ENCODE measurements around the gene SCGB1D4. TPM values are rescaled to one million over a fixed set of nuclear protein-coding genes. Genes with fewer than 3 reads are reported as not detected.

Gene SCGB1D4
- polyA plus RNA-seq, 1 experiment: not detected

DNA sequence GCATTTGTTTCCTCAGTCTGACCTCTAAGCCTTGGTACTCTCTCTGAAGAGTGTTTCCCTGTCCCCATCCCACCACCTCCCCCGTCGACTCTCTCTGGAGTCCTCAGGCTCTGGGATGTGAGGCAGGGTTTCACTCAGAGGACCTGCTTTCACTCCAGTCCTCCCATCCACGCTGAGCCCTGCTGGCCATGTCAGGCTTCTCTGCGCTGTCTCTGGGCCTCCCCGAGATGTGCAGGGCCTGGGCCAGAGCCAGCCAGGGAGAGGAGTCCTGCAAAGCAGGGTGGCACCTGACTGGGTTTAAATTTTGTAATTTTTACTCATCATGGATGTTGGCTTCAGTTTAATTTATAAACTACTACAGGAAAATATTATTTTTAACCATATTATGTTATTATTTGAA lies 25.6 kb downstream of the SCGB1D4 start:
- Histone ChIP-seq H3K4me3 (ENCODE audit: low read depth, low read length) (no peak overlapping the region), H3K27me3 (ENCODE audit: control insufficient read depth, insufficient read depth, low read length) (peaks cover 3% of the 10 kb centered on the region), H3K36me3 (ENCODE audit: control insufficient read depth, insufficient read depth, low read length) (no peaks in the 10 kb centered on the region)
- DNase-seq (ENCODE audit: low read depth): no peak
- POLR2A ChIA-PET: no interaction called here
- TF ChIP-seq, protein P1, sequence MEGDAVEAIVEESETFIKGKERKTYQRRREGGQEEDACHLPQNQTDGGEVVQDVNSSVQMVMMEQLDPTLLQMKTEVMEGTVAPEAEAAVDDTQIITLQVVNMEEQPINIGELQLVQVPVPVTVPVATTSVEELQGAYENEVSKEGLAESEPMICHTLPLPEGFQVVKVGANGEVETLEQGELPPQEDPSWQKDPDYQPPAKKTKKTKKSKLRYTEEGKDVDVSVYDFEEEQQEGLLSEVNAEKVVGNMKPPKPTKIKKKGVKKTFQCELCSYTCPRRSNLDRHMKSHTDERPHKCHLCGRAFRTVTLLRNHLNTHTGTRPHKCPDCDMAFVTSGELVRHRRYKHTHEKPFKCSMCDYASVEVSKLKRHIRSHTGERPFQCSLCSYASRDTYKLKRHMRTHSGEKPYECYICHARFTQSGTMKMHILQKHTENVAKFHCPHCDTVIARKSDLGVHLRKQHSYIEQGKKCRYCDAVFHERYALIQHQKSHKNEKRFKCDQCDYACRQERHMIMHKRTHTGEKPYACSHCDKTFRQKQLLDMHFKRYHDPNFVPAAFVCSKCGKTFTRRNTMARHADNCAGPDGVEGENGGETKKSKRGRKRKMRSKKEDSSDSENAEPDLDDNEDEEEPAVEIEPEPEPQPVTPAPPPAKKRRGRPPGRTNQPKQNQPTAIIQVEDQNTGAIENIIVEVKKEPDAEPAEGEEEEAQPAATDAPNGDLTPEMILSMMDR (IDR thresholded peaks at IDR 0.05; ENCODE audit: insufficient read depth, low read depth, low read length): no peak
- CTCF ChIA-PET: no interaction called here

DNA sequence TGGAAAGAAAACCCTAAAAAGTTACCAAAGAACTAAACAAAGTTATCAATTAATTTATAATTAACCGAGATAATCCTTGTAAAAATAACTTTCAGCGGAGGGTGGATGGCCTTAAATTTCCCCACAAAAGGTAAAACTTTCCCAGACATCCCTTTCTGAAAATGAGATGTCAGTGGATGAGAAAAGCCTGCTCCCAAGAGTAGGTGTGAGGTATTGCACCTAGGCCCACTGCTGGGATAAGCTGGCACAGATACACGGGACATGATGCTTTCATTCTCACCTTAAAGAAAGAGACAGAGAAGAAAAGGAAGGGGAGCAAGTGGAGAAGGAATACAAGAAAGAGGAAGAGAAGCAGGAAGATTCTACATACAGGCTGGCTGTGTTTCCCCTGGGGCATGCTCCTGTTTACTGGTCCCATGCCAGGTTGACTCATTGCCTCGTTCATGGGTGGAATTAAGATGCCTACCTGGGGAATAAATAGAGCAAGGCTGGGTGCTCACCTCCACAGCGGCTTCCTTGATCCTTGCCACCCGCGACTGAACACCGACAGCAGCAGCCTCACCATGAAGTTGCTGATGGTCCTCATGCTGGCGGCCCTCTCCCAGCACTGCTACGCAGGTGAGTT lies 29.1 kb downstream of the SCGB1D4 start, which contains the start of gene SCGB2A2:
SCGB2A2 (plus strand) TSS at position 505 of the 625 bp plus-strand sequence; CDS start at position 564, 59 bp downstream.
- TF ChIP-seq, protein P1 (IDR thresholded peaks at IDR 0.05; ENCODE audit: insufficient read depth, low read depth, low read length): no peak
- Histone ChIP-seq H3K36me3 (ENCODE audit: control insufficient read depth, insufficient read depth, low read length) (no peaks in the 10 kb centered on the region), H3K27me3 (ENCODE audit: control insufficient read depth, insufficient read depth, low read length) (no peaks in the 10 kb centered on the region; the same call in none of the 2 replicates), H3K4me3 (ENCODE audit: low read depth, low read length) (no peak within 1 kb of the TSS)
- CTCF ChIA-PET: no interaction called here
- POLR2A ChIA-PET: no interaction called here
- DNase-seq (ENCODE audit: low read depth): no peak

DNA sequence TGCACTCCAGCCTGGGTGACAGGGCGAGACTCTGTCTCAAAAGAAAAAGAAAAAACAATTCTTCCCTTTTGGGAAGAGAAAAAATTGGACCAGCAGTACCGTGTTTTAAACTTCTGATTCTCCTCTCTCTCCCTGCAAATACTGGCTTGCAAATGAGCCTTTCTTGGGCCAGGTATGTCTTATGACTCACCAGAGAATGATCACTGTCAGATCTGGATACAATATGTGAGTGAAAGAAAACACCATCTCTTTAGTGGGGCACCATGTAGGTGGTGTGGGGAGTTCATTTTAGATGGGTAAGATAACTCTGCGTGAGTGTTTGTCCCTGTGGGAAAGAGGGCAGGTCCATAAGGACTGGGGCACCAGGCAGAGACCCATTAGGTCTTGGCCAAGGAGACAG lies 31.3 kb downstream of the SCGB1D4 start:
- ChIA-PET CTCF (no interaction called here), POLR2A (no interaction called here)
- TF ChIP-seq, protein P1 (IDR thresholded peaks at IDR 0.05; ENCODE audit: insufficient read depth, low read depth, low read length): no peak
- no peak overlapping the region for H3K4me3 ChIP-seq (ENCODE audit: low read depth, low read length)
- no peak for DNase-seq (ENCODE audit: low read depth)
- no peaks in the 10 kb centered on the region for H3K36me3 ChIP-seq (ENCODE audit: control insufficient read depth, insufficient read depth, low read length)
- H3K27me3 ChIP-seq (ENCODE audit: control insufficient read depth, insufficient read depth, low read length): no peaks in the 10 kb centered on the region; the same call in none of the 2 replicates

DNA sequence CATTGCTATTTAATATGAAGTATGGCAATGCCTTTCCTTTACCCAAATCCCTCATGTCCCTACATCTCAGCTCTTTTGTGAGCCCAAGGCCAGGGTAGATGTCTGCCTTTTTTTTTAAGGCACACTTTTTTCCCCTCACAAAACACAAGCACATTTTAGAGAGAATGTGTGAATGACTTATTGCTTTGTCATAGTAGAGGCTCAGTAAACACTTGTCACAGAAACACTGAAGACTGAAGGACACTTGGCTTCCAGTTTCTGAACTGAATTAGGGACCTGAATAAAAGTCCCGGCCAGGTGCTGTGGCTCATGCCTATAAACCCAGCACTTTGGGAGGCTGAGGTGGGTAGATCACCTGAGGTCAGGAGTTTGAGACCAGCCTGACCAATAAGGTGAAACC lies 31.8 kb downstream of the SCGB1D4 start:
- DNase-seq (ENCODE audit: low read depth): no peak
- Histone ChIP-seq H3K36me3 (ENCODE audit: control insufficient read depth, insufficient read depth, low read length) (no peaks in the 10 kb centered on the region), H3K4me3 (ENCODE audit: low read depth, low read length) (no peak overlapping the region), H3K27me3 (ENCODE audit: control insufficient read depth, insufficient read depth, low read length) (no peaks in the 10 kb centered on the region; the same call in none of the 2 replicates)
- TF ChIP-seq, protein P1 (IDR thresholded peaks at IDR 0.05; ENCODE audit: insufficient read depth, low read depth, low read length): no peak
- CTCF ChIA-PET: interaction anchor here (1.3 kb wide), 1 partner anchor 44 kb away, joined by 3 read pairs; no protein-coding TSS in a partner anchor
- POLR2A ChIA-PET: no interaction called here

DNA sequence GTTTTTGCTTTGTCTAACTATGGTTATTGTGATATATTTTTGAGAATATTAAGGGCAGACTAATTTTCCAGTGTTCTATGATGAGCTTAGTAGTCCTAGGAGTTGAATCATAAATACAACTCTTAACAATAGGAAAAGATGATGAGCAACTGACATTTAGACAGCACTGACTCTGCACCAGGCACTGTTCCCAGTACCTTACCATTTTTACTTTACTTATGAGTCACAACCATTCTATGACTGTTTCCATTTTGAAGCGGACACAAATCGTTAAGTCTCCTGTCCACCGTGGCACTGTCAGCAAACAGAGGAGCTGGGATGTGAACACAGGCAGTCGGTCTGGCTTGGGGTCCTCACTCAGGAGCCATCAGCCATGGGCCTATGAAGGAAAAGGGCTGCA lies 32.3 kb downstream of the SCGB1D4 start:
- Histone ChIP-seq H3K4me3 (ENCODE audit: low read depth, low read length) (no peak overlapping the region), H3K36me3 (ENCODE audit: control insufficient read depth, insufficient read depth, low read length) (no peaks in the 10 kb centered on the region), H3K27me3 (ENCODE audit: control insufficient read depth, insufficient read depth, low read length) (no peaks in the 10 kb centered on the region; the same call in none of the 2 replicates)
- TF ChIP-seq, protein P1 (IDR thresholded peaks at IDR 0.05; ENCODE audit: insufficient read depth, low read depth, low read length): no peak
- ChIA-PET POLR2A (no interaction called here), CTCF (interaction anchor here (1.3 kb wide), 1 partner anchor 44 kb away, joined by 3 read pairs; no protein-coding TSS in a partner anchor)
- DNase-seq (ENCODE audit: low read depth): no peak

Data from BJ (cell line).